Measurements from ENCODE around the gene GZF1.

Gene GZF1

GRCh38 chr20:23370274-23370673 is 8.3 kb downstream of the GZF1 start:
- no peak for DNase-seq

- DNase-seq: no peak
These were observed 8.9 kb downstream of the GZF1 start for GRCh38 chr20:23370873-23371272.

DNA sequence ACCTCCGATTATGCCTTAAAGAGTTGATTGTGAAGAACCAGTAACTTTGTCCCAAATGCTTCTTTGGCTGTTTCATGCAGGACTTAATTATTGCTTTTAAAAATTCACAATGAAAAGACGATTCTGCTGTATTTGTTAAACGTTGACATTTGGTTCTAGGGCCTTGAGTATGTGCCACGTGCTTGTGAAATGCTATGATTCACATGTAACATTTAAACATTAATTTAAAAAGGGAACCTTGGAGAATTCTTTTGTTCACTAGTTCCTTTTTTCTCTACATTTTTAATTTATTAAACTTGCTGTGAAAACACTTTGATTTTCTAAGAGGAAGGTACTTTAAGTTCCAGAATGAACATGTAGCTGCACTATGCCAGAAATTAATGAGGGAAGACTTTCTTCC is 9.5 kb downstream of the GZF1 start:
- DNase-seq: no peak

DNA sequence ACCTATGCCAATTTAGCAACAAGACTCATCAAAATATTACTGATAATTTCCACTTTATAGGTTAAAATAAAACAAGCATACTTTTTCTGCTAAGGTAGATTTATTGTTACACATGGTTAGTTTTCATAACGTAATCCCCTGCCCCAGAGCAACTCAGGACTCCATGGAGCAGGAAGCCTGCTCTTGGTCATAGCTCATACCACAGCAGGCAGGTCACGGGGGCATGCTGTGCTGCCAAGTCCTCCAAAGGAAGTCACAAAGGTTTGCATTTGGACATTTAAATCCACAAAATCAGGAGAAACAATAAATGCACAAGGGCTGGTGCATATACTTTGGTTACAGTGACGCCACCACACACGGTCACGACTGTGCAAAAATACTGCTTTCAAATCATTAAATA is 12.5 kb downstream of the GZF1 start:
- no peak for DNase-seq

- no peak for DNase-seq
These were observed 13.8 kb downstream of the GZF1 start for GRCh38 chr20:23375827-23376226.

GRCh38 chr20:23379772-23380171 is 17.8 kb downstream of the GZF1 start:
- DNase-seq: no peak

DNA sequence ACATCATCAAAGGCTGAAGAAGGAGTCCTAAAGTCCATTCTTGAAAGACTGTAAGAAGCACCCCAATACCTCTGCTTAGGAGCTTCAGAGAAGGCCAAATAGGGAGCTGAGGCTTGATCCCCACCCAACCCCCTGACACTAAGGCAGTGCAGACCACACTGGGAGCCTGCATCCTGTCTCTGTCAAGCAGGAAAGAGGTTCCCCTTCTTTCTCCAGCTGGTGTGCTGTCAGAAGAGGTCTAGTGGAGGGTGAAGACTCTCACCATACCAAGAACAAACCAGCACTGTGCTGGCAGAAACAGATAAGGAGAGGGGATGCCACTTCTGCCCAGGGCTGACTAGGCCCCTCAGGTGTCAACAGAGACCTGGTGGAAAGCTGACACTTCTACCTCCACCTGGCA is 19.9 kb downstream of the GZF1 start:
- DNase-seq: no peak

DNA sequence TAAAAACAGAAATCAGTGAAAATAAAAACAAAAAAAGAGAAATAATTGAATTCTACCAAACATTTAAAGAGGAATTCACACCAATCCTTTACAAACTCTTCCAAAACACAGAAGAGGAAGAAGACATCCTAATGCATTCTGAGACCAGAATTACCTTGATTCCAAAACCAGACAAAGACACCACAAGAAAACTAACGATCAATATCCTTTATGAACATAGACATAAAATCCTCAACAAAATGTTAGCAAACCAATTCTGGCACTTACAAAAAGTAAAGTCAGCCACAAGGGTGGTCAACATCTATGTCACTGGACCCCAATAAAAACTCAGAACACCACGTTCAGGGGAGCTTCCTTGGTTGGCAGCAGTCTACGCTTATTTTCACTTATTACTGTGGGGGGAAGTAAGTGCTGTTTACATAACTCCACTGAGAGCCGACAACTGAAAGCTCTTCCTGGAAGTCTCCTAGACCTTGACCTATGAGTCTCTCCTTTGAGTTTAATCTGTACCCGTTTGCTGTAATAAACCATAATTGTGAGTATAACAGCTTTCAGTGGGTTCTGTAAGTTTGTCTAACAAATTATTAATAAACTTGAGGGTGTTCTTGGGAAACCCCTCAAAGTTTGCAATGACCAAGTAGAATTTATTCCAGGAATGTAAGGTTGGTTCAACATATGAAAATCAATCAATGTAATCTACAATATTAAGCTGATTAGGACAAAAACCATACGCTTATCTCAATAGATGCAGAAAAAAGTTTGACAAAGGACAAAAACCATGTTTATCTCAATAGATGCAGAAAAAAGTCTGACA is 24.5 kb downstream of the GZF1 start:
- DNase-seq: no peak

DNA sequence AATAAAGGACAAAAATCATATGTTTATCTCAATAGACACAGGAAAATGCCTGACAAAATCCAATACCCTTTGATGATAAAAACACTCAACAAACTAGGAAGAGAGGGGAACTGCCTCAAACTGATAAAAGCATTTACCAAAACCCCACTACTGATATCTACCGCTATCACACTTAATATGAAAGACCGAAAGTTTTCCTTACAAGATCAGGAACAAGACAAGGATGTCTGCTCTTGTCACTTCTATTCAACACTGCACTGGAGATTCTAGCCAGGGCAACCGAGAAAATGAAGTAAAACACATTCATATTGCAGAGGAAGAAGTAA is 25.1 kb downstream of the GZF1 start:
- no peak for DNase-seq

- no peak for DNase-seq
These were observed 28.3 kb downstream of the GZF1 start for GRCh38 chr20:23390091-23390774.

DNA sequence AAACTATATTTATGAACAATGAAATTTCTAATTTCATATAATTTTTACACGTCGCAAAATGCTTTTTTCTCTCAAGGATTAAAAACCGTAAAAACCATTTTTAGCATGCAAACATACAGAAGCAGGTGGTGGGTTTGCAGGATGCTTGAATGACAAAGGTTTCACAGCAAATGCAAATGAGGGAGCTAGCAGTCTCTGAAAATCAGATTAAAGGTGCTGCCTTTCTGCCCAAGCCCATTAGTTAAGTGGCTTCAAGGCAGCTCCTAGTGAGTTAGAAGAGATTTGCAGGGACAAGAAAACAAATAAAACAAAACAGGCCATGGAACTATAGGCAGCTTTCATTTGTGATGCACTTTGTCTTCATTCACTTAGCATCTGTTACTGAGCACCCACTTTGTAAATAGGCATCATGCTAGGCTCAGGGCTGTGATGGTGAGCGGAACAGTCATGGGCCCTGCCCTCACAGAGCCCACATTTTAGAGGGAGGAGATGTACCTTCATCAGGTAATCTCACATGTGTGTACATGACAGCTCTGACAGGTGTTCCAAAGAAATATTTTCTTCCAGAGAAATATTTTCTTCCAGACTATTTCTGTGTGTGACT is 29.8 kb downstream of the GZF1 start:
- DNase-seq: no peak

- no peak for DNase-seq
These were observed 32.2 kb downstream of the GZF1 start for GRCh38 chr20:23393996-23394775.

GRCh38 chr20:23396950-23397627 is 35.1 kb downstream of the GZF1 start:
- peak; percentile 18 to 71 for DNase-seq

DNA sequence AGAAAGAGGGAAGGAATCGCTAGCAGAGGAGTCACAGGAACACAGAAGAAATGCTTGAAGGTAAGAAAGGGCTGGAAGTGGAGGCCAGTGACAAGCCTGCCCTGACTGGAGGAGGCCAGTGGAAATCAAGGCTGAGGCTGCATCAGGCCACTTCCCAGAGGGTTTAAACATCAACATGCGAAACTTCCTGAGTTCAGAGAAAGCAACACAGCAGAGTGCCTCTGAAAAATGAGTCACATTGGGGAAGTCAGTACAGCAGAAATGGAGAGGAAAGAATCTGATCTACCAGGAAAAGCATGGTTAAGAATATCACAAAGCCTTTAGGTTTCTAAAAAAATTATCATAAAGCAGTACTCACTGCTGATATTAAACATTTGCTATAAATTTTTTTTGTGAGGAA is 36.0 kb downstream of the GZF1 start:
- DNase-seq: no peak

DNA sequence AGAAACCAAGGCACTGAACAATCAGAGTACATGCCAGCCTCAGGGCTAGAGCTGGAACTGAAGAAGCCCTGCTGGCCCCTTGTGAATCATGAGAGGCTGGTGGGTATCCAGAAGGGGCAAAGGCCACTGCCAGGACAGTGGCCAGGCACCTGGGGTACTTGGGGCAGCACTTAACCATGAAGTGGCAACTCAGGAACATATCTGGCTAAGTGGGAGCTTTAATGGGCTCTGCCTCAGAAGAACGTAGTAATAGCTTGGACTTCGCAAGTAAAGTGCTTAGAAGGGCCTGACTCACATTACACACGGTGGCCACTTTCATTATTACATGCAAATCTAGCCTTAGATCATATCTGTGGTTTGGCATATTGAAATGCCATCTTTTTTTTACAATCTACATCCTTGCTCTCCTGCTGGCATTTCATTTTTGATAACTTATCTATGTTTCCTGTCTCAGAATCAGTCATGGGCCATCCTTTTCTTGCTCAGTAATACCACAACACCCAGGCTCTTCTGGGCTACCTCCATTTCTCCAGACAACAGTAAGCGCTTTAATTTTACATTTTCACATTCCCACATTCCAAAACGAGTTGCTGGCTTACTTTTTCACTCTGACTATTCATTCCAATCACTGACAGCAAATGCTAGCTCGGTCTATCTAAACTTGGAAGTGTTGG is 37.7 kb downstream of the GZF1 start:
- DNase-seq: no peak

GRCh38 chr20:23401051-23401450 is 39.1 kb downstream of the GZF1 start:
- DNase-seq: no peak

DNA sequence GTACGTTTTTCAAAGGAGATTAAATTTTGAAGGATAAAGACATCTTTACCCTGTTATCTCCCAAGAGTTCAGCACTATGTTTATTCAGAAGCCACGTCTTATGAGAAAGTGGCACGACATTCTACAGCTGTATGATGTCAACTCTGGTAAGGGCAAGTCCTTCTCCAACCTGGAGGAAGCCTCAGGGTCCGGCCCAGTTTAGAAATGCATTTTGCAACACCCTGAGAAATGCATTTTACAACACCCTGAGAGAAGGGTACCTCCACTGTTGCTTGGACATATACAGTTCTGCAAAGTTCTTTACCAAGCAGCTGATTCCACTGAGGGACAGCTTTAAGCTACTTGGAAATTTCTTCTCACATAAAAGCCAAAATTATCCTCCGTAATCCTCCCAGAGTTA is 41.8 kb downstream of the GZF1 start:
- no peak for DNase-seq

DNA sequence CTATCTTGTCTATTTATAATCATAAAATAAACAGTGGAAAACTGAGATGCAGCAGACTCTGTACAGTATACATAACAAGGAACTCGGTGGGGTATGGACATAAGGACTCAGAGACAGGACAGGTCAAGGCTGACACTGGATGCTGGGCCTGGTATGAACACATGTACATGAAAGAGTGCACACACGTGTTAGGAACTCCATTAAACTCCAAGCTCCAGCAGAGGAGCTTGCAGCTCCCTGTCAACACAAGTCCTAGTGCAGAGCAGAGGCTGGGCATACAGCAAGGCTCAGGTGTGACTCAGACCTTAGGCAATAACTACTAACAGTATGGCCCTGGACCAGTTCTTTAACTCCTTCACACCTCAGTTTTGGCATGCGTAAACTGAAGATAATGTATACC is 42.2 kb downstream of the GZF1 start:
- DNase-seq: no peak

- no peak for DNase-seq
These were observed 44.9 kb downstream of the GZF1 start for GRCh38 chr20:23406880-23407279.

- no peak for DNase-seq
These were observed 45.9 kb downstream of the GZF1 start for GRCh38 chr20:23407781-23408464.

DNA sequence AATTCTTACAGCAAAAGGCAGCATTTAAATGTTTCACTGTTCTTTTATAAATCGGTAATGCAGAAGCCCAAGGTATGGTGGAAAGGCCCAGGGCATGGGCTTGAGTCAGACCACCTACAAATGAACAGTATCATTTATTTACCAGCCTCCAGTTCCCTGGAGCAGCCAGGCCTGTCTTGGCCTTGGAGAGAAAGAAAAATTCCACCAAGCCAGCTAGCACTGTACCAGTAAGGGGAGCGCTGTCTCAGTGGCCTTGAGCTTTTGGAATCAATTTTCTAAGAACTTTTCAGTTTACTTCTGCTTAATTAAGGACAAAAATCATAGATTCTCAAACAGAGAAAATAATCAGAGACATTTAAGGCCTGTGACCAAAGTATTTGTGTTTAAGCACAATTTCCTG is 47.0 kb downstream of the GZF1 start:
- DNase-seq: no peak

DNA sequence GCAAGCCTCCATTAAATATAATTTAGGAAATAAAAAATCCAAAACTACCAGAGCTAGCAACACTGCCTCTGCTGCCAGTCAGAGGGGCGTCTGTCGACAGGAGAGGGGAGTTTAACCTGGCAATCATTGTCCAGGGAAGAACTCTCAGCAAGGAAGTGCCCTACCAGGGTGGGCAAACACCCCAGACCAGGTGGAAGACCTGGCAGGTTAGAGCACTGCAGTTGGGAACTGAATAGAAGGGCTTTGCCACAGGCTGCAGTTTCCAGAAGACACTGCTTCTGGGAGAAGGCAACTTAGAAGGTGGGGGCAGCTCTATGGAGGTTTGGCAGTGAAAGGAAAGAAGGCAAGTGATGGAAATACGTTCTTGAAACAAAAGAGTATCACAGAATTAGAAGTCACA is 47.8 kb downstream of the GZF1 start:
- DNase-seq: no peak
